Hematopoietic multipotent progenitor cell treated with erythropoietin and hydrocortisone succinate and interleukin-3 and kit ligand, for 8 days (in vitro differentiated cells): ENCODE measurements around the gene KCNC1.

Experiments used
- DNase-seq: peaks from one replicate; pipeline ENCODE4 v3.0.0-alpha.2; 2015

Gene KCNC1

DNA sequence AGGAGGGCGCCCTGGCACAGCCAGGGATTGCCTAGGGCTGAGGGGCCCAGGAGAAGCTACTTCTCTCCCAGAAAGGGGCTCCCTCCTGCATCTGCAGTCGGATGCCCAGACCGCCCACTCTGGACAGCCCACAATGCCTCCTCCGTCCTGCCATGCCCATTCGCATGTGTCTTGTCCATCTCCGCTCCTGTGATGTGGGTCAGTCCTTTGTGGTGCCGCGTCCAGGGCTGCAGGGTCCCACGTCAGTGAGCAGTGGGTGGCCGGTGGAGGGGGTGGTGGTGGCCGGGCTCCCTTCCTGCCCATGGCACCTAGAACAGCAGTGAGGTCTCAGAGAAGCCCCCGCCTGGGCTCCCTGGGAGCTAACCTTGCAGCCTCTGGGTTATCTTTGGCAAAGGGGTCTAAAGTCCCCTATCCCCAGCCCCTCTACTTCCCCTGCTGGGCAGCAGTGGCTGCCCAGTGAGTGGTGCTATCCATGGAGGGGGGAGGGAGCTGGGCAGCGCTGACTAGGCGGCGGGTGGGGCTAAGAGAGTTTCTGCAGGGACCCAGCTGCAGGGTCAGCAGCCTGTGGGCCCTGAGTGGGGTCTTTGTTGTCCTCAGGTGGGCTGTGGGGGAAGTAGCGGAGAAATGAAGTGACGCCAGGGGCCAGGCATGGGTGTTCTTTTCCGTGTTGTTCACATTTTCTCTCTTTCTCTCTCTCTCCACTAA, 41.1 kb downstream of the KCNC1 start:
- DNase-seq = no peak

- no peak for DNase-seq
Measured at GRCh38 chr11:17776212-17776875, 41.8 kb downstream of the KCNC1 start.

GRCh38 chr11:17777086-17777737, 42.6 kb downstream of the KCNC1 start:
- DNase-seq = no peak

- DNase-seq = no peak
Measured at GRCh38 chr11:17777738-17778091, 43.1 kb downstream of the KCNC1 start.

- no peak for DNase-seq
Measured at GRCh38 chr11:17778352-17778751, 43.8 kb downstream of the KCNC1 start.

- no peak for DNase-seq
Measured at GRCh38 chr11:17778956-17779860, 44.6 kb downstream of the KCNC1 start.

GRCh38 chr11:17779861-17780594, 45.4 kb downstream of the KCNC1 start:
- DNase-seq = no peak

GRCh38 chr11:17780668-17781067, 46.1 kb downstream of the KCNC1 start:
- no peak for DNase-seq

DNA sequence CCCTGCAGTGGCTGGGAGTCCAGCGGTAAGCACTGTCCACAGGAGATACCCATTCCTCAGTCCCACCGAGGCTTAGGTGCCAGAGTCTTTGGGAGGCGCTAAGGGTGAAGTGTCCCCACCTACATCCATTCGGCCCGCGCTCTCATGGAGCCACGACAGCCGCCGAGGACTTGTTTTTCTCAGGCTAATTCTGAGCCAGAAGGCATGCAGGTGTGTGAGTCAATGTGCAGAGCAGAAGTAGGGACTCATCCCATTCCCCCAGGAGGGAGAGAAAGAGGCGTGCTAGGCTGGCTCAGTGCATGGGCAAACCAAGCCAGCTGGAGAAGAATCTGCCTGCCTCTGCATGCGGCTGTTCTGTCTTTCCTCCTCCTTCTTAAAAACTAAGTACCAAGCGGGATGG, 46.6 kb downstream of the KCNC1 start:
- no peak for DNase-seq

GRCh38 chr11:17781626-17782025, 47.0 kb downstream of the KCNC1 start:
- no peak for DNase-seq

- no peak for DNase-seq
Measured at GRCh38 chr11:17782145-17782544, 47.6 kb downstream of the KCNC1 start.

DNA sequence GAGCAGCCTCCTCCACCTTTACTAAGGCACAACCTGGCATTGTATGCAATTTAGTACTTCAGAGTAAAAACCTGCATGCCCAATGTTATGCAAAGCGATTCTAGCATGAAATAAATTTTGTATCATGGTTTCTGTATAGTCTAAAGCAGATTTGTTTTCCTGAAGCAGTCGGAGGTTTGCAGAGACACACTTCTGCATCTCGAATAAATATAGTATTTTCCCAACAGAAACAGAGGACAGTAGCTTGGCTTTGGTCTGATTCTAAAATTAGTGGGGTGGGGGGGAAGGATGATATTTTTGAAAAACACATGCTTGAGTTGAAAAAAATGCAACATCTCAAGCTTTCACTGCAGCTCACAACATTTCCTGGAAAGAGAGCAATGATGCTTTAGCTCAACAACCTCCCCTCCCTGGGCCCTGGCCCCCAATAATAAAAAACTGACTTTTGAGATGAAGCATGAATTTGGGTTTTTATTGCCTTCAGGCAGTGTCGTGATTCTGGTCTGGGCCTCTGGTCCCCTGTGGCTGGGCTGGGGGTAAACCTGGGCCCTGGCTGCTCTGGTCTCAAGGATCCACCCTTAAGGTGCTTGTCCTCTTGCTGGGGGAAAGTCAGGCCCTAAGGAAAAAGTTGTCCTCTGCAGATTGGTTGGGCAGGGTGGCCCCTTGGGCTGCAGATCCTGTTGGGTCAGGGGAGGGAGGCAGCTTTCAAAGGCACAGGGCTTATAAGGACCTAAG, 48.2 kb downstream of the KCNC1 start:
- no peak for DNase-seq

DNA sequence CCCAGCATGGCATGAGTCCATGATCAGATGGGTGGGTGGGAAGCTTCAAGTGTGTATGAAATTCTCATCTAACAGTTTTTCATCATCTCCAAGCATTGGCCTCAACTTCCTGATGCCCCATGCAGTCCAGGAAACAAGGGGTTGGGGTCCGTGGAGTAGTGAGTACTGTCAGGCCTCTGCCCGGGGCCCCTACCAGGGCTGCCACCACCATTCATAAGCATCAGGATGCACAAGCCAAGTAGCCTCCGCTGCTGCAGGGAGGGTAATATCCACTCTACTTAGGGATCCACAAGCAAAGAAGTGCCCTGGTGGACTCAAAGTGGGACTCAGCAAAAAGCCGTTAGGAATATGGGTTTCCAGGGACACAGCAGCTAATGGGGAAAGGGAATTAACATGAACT, 49.3 kb downstream of the KCNC1 start:
- no peak for DNase-seq

DNA sequence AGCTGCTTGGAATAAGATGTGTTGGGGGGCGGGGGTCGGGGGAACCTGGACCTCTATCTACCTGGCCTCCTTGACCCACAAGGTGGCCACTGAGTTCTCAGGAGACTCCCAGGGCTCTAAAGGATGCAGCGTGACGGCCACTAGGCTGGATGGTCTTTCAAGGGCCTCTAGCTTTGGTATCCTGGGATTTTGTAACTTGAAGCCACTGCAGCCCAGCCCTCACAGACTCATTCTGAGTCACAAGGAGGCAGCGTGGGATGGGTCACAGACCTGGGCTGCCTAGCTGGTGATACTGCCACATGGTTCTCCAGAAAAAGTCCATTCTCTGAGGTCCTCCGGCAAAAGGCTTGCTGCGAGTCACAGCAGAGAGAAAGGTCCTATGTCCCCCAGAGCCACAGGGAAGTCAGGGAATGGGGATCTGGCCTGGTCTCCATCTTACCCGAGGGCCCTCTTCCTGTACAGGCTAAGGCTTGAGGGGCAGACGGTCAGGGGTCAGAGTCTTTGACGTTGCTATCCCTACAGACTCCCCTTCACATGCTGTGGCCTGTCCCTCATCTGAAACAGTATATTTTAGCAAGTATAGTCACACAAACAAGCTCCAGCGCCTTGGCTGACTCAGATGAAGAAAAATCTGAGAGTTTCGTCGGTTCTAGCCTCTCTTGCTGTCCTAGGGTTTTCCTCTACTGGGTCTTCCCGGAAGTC, 52.4 kb downstream of the KCNC1 start:
- no peak for DNase-seq

- DNase-seq = no peak
Measured at GRCh38 chr11:17788084-17788483, 53.5 kb downstream of the KCNC1 start.

DNA sequence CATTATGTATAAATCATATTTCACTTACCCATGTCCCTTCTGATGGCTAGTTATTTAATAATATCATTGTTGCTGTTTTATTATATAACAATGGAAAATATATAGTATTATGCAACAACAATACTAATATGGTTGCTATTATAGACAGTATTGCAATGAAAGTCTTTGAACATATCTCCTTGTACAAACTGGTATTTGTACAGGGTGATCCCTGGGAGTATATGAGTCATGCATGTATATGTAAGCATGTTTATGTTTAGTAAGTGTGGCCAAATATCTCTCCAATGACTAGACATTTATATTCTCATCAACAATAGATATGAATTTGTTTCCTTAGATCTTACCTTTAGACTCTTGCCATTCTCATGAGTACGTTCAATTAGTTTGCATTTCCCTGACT, 55.9 kb downstream of the KCNC1 start:
- no peak for DNase-seq

GRCh38 chr11:17791144-17791543, 56.6 kb downstream of the KCNC1 start:
- no peak for DNase-seq

DNA sequence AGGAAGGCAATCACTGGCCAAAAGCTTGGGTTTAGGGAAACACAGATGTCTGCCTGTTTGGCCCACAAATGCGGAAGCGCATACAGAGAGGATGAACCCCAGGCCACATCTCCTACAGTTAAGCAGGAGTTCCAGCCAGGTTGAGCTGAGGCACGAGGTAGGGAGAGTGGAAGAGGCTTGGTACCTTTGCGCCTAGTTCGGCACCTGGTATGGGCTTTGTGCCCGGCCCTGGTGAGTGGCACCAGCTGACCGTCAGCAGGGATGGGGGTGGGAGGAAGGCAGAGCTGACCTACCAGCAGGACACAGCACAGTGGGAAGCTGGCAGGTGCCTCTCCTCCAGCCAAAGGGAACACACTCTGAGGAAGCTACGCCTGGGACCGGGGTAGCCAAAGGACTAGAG, 57.6 kb downstream of the KCNC1 start:
- no peak for DNase-seq

- no peak for DNase-seq
Measured at GRCh38 chr11:17793642-17794170, 59.1 kb downstream of the KCNC1 start.

GRCh38 chr11:17794981-17795380, 60.4 kb downstream of the KCNC1 start:
- DNase-seq = no peak

DNA sequence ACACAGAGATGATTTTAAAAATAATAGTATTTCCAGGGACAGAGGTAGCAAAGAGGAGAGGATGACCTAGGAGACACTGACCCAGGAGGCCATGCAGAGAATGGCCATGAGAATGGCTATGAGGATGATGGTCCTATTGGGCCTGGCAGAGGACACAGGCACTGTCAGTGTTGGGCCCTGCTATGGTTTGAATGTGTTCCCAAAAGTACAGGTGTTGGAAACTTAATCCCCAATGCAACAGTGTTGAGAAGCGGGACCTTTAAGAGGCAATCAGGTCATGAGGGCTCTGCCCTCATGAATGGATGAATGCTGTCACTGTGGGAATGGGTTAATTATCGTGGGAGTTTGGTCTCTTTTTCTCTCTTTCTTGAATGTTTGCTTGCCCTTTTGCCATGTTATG, 61.6 kb downstream of the KCNC1 start:
- DNase-seq = no peak
